Right forelimb (tissue), 1 donor: ENCODE measurements around the gene BIN1.
"Not testable (repeated sequence)": the region's sequence is repeated elsewhere in the genome, so short reads cannot be mapped to it uniquely, and the experiment has no call there.

Experiments
- DNase-seq: peaks from one replicate; pipeline ENCODE4 v3.0.0-alpha.2; 2018

BIN1 gene

DNA sequence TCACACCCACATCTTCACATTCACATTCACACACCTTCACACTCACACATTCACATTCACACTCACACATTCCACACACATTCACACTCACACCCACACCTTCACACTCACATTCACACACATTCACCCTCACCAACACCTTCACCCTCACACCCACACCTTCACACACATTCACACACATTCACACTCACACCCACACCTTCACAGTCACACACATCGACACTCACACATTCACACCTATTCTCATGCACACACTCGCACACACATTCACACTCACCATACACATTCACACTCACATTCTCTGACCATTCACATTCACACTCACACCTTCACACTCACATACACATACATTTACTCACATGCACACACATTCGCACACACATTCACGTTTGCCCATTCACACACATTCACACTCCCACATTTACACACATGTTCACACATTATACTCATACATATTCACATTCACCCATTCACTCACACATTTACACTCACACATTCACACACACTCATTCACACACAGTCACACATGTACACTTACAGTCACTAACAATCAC lies 62.7 kb downstream of the BIN1 start:
- DNase-seq, result no peak

DNA sequence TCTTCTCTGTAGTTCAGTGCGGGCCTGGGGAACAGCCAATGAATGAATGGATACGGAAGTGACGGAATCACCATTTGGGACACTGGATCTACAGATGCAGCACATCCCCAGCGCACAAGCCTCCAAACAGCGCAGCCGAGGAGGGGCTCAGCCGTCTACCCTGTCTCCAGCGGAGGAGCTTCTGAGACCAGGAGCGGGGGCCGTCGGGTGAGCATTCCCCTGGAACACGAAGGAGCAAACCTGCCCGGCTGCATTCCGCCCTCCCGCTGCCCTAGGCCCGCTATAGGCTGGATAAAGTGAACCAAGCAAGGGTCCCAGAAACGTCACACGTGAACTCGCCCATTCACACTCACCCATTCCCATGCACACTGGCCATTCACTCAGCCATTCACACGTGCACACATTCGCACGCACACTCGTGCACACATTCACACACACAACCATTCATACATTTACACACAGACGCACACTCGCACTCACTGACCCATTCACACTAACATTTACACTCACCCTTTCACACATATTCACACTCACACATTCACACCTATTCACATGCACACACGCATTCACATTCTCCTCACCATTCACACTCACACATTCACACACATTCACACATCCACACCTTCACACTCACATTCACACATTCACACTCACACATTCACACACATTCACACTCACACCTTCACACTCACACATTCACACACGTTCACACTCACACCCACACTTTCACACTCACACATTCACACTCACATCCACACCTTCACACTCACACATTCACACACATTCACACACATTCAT lies 63.4 kb downstream of the BIN1 start:
- DNase-seq, result peak; percentile 36

DNA sequence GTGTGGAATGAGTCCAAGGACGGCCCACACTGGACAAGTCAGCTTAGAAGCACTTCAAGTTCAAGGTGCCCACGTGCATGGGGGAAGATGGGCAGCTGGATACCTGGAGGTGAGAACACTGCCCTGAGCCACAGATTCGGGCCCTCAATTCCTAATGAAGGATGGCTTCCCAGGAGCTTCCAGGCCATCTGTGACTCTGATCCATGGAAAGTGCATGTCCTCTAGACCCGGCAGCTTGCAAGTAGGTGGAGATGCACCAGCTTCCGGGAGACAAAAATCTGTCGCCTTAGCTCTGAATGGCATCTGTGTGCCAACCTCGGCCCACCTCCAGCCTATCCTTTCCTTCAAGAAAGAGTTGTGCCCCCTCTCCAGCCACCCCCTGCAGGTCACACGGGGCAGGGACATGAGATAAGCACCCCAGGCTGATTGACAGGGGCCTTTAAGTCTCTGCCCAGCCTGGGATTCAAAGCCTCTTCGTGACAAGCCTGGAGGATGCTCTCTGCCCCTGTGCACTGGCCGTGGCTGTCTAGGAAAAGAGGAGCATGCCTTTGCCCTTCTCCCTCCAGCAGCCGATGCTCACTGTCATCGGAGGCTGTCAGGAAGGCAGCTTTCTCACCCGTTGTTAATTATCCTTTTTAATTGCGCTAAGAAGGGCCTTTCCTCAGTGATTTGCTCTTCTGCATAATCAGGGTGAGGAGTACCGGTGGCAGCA lies 65.5 kb downstream of the BIN1 start:
- DNase-seq, result peak; percentile 33

DNA sequence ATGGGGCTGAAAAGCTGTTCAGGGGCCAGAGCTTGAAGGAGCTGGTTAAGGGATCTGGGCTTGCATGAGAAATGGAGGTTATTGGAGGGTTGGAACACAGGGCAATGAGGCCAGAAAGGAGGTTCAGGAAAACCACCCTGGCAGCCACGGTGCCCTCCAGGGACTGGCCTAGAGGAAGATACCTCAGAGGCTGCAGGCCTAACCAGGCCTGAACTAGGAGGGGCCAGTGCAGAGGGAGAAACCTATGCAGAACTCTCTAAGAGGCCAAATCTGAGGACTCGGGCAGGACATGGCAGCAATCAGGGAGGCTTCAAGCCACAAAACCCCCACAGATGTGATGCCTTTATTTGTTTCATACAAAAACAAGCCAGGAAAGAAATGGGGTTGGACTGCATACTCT lies 66.8 kb downstream of the BIN1 start:
- DNase-seq, result peak; percentile 32

DNA sequence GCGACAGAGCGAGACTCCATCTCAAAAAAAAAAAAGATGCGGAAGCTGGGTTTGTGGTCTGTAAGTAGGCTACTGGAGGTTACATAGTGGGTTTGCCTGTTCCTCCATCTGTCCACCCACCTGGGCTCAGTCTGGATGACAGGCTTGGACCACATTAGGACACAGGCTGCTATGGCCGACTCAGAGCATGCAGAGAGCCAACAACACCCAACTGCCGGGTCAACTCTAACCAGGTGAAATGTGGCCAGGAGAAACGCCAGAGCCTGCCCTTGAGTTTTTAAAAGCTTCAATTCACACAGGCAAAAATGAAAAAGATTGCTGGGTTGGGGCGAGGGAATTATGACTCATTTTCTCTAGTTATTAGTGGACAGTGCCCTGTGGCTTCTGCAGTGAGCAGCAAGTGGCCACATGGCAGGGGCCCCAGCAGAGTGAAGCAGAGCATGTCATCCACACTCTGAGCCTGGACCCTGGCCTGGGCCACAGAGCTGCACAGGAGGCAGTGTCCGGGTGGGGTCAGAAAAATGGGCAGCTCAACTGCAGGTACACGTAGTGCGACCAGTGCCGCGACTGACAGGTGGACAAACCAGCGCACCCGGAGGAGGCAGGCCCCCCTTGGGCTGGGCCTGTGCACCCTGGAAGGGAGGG lies 67.4 kb downstream of the BIN1 start:
- DNase-seq, result peak; percentile 22

DNA sequence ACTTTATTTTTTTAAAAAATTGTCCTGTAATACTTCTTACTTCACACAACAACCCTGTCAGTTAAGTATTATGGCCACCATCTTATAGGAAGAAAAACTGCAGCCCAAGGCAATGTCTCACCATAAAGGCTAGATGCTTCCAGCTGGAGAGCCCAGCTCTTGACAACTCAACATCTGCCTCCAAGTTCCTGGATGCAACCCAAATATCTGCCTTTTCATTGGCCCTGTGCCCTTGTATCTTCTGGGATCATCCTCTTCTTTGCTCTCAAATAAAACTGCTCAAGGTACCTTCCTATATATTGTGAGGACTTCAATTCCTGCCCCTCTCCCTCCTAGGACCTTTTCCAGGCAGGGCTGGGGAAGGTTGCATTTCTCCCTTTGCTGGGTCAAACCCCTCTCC lies 69.5 kb downstream of the BIN1 start:
- DNase-seq, result no peak

DNA sequence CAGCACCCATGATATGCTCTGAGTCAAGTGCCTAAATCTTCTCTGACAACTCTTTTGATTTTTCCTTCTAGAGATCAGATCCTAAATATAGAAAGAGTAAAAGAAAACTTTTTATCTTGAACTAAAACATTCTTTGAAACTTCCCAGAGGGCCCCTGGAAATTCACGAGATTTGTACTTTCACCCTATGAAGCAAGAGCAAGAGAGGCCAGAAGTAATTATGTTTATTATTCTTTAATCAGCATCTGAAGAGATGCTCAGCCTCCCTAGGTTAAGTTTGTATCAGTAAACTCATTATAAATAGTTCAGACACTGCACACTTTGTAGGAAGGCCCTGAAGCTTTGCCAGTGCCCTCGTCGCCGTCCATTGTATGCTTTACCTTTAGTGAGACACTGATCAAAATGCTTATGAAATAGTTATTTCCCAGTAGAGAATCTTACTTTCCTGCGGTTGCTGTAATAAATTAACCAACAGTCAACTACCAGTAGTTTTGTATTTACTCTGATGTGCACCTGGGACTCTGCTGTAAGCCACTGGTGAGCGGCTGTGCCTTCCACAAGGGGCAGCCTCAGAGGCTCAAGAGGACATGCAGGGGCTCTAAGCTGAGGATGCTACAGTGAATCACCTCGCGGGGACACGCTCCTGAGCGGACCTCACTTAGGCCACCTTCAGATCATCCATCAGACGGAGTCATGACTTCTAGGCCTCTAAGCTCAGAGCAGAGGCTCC lies 71.9 kb downstream of the BIN1 start:
- DNase-seq, result no peak

DNA sequence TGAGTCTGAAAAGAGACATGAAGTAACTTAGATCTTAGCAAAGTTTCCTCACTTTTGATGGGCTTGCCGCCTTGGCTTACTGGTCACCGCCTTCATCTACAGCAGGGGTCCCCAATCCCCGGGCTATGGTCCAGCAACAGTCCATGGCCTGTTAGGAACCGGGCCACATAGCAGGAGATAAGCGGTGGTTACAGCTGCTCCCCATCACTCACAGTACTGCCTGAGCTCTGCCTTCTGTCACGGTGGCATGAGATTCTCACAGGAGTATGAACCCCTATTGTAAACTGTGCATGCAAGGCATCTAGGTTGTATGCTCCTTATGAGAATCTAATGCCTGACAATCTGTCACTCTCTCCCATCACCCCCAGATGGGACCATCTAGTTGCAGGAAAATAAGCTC lies 72.9 kb downstream of the BIN1 start:
- DNase-seq, result peak; percentile 19

DNA sequence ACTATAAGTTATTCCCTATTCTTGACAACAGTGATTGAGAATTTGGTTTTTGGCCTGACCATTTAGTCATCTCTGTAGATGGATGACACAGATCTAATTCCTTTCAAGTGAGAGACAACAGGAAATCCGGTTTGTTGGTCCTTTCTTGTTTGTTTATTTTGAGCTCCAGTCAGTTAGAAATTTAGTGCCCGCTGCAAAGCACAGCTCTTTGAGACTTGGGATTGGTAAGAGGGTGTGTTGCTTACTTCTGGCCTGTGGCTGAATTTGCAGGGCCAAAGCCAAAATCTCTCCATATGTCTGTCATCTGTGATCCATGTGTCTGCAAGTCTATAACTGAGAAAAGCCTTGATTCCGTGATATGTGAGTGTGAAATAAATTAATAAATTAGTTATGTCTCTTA lies 74.3 kb downstream of the BIN1 start:
- DNase-seq, result no peak

DNA sequence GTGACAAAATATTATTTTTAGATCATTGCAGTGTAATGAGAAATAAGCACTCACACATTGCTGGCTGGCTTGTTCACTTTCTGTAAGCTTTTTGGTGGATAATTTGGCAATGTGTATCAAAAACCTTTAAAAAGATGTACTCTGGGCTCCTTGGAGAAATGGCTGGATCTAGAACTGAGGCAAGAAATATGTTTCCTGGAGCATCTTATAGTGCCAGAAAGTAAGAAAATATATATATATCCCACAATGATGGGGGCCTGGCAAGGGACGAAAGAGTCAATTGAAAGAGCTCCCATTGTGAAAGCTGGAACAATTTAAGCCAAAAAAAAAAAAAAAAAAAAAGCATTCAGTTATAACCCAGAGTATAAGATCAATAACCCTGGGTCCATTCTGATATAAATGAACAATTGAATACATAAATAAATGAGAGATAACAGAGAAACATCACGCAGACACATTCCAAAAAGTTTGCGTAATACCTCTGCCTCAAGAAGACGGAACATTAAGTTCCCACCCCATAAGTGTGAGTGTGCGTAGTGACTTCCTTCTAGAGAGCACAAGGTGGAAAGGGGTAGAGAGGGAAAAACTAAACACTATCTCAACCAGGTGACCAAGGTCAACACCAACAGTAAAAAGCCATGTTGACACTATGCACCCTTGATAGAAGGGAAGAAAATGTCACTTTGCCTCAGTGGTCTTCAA lies 77.5 kb downstream of the BIN1 start:
- no peak for DNase-seq

DNA sequence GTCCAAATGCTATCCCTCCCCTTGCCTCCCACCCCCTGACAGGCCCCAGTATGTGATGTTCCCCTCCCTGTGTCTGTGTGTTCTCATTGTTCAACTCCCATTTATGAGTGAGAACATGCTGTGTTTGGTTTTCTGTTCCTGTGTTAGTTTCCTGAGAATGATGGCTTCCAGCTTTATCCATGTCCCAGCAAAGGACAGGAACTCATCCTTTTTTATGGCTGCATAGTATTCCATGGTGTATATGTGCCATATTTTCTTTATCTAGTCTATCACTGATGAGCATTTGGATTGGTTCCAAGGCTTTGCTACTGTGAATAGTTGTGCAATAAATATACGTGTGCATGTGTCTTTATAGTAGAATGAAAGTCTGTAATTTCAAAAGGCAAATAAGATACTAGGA lies 78.2 kb downstream of the BIN1 start:
- not testable (repeated sequence) for DNase-seq

DNA sequence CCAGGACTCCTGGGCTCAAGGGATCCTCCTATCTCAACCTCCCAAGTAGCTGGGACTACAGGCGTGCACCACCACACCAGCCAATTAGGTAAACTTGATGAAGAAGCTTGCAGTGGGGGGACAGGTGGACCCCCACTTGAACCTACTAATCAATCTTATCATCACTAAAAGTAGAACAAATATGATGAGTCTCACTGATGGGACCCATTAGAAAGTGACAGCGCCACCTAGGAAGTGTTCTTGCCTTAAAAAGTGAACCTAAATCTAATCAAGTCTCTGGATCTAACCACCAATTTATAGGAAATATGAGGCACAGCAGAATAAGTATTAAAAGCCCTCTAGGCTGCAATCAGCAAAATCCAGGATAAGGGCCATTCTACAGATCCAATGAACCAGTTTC lies 79.2 kb downstream of the BIN1 start:
- DNase-seq, result no peak

DNA sequence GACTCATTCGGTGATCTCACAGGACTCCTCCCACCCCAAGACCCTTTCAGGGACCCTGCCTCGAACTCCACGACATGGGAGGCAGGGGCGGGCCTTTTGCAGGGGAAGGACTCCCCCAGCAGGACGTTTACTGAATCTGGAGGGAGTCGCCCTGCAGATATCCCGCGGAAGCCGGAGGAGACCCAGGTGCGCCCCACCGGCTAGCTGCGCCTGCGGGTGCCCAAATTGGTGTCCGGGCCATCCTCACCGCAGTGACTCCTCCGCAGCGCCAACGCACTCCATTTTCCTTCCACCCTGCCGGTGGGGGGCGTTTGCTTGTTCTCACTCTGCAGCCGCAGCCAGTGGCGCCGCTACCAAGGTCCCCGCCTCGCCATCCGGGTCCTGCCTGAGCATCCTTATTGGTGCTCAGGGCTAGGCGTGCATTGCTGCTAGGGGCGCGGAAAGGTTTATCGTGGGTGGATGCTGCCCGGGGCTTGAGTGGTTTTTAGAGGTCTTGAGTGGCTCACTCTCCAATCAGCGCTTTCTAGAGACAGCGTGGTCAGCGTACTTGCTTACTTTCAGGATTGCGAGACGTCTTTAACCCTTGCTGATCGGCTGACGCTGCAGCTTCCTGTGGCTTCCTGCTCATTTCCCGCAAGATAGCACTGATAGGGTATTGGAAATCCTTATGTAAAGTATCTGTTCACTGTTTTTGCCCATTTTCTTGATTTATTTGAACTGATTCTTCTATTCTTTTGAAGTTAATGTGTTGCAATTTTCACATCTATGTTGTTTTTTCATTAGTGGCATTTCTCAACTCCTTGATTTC lies 81.4 kb downstream of the BIN1 start:
- DNase-seq, result peak; percentile 86

DNA sequence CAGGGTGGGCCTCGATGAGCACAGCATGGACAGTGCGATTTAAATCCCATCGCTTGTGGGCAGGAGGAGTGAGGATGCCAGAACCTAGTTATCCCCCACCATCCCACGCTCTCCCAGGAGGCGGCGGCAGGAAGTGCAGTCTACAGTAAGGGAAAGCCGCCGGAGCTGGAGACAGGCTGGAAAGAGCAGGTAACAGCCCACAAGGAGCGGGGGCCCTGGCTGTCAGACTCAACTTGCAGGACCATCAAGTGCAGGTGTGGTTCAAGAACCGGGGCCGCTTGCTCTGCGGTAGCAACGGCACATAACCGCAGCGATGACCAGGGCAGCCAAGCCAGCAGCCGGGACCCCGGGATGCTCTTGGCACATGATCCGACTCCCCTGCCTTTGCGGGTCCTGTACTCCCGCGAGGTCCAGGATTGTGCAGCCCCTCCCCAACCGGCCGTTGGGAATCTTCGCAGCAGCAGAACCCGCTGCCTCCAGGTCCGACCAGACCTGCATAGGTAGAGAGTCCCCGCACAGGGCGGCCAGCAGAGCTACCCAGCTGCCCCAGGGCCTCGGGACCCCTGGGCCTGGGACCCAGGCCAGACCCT lies 82.1 kb downstream of the BIN1 start:
- DNase-seq, result no peak

DNA sequence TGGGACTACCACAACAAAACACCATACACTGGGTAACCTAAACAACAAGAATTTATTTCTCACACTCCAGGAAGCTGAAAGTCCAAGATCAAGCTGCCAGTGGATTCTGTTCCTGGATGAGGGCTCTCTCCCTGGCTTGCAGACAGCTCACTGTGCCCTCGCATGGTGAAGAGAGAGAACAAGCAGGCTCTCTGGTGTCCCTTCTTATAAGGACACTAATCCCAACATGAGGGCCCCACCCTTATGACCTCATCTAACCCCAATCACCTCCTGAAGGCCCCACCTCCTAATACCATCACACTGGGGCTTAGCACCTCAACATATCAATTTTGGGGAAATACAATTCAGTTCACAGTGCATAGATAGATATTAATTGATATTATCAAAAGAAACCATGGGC lies 83.5 kb downstream of the BIN1 start:
- DNase-seq, result no peak

DNA sequence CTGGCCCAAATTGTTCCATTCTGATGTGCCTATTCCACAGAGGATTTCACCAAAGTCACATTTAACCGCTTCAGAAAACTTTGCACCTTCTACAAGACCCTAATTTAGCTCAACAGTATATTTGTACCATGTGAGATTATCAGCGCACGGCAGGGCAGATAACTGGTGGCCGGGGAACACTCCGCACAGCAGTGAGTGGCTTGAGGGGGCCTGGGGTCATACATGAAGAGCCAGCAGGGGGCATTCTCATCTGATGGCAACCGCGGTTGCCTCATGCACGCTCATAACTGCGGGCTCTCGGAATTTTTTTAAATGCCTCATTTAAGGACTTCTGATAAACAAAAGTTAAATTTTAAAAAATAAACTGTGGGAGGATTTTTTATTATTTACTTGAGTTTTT lies 84.1 kb downstream of the BIN1 start:
- no peak for DNase-seq

DNA sequence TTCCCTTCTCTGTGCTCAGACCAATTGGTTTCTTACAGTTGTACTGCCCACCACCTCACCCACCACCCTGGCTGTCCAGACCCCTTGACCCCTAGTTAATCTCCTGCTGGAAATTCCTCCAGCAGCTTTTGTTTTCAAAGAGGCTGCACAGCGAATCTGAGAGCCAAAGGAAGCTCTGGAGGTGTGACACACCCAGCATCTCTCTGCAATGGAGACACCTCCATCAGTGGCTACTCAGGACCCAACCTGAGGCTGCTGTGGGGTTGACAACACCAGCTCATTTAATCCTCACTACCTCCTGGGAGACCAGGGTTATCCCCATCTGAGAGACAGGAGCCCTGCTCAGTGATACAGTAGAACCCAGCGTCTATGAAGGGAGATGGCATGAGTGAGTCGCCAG lies 86.4 kb downstream of the BIN1 start:
- DNase-seq, result no peak

DNA sequence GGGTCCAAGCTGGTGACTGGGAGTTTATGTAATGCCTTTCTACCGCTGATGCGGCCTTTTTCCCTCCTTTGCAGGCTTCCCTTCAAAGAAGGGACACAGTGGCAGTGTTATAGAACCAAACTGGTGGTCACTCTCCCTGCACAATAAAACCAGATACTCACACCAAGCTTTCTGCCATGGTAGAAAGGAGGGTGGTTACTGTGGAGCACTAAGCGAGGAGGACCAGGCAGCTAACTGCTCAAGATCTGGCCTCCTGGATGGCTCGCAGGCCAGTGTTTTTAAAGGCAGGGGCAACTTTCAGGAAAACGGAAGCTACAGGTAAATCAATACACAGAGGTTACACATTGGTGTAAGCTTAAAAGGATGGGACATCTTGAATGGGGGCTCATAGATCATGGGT lies 89.4 kb downstream of the BIN1 start:
- no peak for DNase-seq

DNA sequence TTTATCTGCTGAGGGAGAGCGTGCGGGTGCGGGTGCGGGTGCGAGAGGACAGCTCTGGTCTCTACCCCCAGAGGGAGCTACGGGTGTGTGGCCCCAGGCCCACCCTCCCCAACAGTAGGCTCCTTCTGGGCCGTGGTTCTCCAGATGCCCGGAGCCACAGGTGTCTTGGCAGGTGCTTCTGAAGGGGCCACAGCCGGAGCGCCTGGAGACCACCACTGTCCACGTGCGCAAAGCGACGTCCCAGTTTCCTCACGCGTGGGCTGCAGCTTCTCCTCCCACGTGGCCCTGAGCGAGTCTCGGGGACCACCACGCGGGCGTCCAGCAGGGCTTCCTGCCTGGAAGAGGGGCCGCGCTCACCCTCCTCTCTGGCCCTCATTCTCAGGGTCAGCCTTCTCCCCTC lies 90.6 kb downstream of the BIN1 start:
- no peak for DNase-seq

DNA sequence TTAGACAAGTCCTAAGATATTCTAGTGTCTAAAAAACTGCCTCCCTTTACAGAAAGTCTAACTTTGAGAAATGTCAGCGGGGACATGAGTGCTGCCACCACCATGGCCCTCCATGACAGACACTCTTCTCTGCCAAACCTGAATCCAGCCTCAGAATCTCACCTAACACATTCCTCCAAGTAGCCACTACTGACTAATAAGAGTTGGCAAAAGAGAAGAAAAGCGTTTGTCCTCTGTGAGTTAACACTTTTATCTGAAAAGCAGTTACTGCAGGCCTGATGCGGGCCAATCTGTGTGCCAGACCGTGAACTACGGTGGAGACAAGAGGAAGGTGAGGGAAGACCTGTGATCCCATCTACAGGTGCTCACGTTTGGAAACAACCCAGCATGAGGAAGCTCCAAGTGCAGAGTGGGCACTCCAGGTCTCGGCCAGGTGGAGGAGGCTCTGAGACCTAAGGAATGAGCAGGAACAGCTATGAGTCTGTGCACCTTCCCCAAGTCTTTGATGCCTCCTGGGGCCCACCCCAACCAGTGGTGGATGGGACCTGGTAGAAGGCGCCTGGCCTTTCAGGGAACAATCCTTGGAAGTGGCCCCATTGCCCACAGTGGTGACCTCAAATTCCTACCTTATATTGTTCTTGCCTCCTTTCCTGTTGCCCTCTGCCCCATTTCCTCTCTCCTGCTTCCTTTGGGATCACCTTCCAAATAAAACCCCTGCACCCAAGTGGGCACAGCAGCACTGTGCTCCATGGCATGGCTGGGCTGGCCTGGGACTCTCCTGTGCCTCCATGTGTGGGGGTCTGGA lies 91.6 kb downstream of the BIN1 start:
- no peak for DNase-seq
